HG02571 (cell line): ENCODE measurements around the gene DYNC2LI1.
A peak's percentile ranks its signal among the peaks of the same experiment; 100 is the strongest.
"Not testable (repeated sequence)": the region's sequence is repeated elsewhere in the genome, so short reads cannot be mapped to it uniquely, and the experiment has no call there.

Experiments used
- ATAC-seq: cut with Tn5 transposase; IDR thresholded peaks from one replicate; pipeline ENCODE4 v1.9.1; 2021; ENCODE audit warnings: mild to moderate bottlenecking, moderate library complexity; ENCODE audit not compliant: unreplicated experiment

Gene DYNC2LI1

DNA sequence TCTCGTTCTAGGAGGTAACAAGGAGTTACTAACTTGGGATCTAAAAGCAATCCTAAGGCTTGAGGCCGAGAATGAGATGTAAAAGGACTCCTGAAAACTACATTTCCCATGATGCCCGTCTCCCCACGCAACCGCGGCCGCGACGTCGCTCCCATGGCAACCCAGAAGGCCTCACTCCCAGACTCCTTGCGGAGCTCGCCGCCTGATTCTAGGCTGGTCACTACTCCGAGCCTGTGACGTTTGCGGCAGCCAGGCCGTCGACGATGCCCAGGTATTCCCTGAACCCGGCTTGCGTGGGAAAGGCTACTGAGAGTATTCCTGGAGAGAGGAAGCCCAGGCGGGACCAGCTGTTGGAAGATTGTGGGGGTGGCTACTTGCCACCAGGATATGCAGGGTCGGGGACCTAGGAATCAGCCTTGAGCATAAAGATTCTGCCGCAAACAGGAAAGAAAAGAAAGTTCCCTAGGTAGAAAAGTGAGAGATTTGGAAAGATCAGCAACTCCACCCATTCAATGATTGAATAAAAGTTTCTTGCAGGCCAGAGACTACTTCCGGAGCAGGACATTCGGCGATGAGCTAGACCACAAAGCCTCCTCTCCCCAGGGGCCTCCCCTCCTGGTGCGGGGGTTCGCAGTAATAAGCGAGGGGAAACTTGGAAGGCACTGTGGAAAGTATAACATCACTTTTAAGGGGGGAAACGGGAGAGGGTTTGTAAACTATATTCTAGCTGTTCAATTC lies at the start of gene DYNC2LI1:
TSS of gene DYNC2LI1 (plus strand) at position 164 of the 738 bp plus-strand sequence. CDS start at position 264, 100 bp downstream.
- peak; percentile 100 for ATAC-seq

DNA sequence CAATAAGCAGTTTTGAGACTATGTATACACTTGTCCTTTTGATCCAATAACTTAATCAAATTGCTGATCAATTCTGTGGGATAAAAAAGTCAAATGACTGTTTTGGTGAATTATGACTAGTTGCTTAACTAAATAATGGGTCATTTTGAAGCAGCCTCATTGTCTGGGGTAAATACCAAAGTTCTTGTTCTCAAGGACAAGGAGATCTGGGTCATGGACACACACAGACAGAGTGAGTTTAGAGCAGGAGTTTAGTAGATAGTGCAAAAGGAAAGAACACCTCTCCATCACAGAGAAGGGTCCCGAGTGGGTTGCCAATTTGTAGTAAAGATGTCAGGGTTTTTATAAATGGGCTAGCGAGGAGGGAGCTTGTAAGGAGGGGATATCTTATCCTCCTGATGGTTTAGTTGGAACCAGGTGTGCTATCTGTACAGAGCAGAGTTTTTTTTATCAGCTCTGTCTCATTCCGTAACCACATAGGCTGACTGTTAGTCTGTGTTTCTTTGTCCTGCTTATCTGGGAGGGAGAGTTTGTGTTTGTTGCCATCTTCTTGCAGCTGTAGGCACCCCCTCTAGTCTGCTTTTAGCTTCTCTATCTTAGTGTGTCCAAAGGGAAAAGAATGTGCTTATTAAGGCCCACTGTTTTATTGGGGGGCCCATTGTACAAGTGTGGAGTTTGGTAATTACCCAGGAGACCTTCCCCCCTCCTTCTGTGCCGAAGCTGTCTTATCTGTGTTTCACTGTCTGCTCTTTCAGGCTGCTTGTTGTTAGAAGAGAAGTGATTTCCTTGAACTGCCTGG lies 48.9 kb upstream of the DYNC2LI1 start:
- no peak for ATAC-seq

- ATAC-seq = no peak
Measured at GRCh38 chr2:43725711-43726246, 48.1 kb upstream of the DYNC2LI1 start.

- ATAC-seq = not testable (repeated sequence)
Measured at GRCh38 chr2:43726961-43727633, 46.7 kb upstream of the DYNC2LI1 start.

DNA sequence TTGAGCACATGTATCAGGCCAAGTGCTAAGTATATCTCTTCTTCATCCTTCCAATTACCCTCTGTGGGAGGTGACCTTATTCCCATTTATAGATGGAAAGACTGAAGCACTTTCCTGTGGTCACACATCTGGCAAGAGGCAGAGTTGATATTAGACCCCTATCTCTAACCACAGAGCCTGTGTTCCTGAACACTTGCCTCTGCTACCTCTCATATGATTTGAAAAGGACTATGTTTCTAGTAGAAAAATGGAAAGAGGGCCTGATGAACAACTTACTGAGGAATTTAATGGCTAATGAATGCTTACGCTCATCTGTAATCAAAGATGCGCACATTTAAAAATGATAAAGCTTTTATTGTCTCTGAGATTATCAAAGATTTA lies 46.2 kb upstream of the DYNC2LI1 start:
- ATAC-seq = no peak

- ATAC-seq = no peak
Measured at GRCh38 chr2:43729491-43730174, 44.2 kb upstream of the DYNC2LI1 start.

DNA sequence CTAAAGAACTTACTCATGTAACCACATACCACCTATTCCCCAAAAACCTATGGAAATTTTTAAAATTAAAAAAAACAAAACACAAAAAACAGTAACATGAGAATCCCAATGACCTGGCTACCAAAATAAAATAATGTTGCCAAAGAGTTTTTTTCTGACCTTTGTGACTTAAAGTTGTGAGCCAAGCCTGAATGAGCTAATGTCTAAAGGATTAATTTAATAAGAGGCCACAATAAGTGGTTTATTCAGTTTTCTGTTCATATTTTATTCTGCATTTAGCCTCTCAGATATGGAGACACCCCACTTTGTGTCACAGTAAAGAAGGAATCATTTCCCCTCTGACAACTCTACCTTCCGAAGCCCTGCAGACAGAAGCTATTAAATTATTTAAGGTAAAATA lies 42.6 kb upstream of the DYNC2LI1 start:
- ATAC-seq = no peak

DNA sequence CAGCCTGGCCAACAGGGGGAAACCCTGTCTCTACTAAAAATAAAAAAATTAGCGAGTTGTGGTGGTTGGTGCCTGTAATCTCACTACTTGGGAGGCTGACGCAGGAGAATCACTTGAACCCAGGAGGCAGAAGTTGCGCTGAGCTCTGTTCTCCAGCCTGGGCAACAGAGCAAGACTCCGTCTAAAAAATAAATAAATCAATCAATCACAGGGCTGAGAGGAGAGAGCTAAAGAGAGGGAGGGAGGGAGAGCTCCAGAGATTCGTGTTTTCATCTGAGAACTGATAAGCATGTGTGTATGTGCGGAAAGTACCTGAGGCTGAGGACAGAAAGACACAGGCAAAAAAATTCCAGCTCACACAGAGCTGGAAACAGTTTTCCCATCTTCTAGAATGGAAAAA lies 37.2 kb upstream of the DYNC2LI1 start:
- ATAC-seq = no peak

GRCh38 chr2:43737097-43737854 lies 36.6 kb upstream of the DYNC2LI1 start:
- no peak for ATAC-seq

DNA sequence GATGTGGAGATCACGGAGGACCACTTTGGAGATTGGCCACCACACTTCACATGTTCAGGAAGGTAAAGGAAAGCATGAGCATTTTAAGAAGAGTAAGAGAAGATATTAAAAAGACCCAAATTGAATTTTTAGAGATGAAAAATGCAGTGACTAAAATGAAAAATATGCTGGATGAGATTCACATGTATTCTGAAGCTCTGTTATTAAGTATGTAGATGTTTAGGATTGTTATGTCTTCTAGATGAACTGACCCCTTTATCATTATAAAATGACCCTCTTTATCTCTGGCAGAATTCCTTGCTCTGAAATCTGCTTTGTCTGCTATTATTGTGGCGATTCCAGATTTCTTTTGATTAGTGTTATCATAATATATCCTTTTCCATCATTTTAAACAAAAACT lies 36.0 kb upstream of the DYNC2LI1 start:
- no peak for ATAC-seq

DNA sequence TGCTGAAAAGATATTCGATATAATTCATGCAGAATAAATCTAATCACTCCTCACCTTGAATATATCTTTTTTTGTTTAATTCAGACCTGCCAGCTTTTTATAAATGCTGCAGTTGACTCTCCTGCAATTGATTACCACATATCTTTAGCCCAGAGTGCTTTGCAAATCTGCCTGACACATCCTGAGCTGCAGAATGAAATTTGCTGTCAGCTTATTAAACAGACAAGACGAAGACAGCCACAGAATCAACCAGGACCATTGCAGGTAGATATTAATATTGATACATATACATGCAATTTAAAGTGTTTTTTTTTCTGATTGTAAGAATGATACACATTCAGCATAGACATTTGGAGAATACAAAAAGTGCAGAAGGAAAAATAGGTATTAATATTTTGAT lies 35.6 kb upstream of the DYNC2LI1 start:
- ATAC-seq = no peak

DNA sequence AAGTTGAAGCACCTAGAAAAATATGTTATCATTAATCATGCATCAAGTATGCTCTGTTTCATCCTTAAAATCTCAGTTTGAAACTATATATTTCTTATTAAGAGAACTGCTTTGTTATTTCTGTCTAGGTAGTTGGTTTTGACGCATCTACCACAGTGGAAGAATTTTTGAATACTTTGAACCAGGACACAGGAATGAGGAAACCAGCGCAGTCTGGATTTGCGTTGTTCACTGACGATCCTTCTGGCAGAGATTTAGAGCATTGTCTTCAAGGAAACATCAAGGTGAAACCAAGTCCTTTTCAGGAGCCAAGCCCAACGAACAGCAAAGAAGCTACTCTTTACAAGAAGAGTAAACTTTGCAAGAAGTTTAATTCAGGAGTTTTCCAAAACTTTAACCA lies 30.1 kb upstream of the DYNC2LI1 start:
- ATAC-seq = no peak

GRCh38 chr2:43745457-43745856 lies 28.4 kb upstream of the DYNC2LI1 start:
- no peak for ATAC-seq

GRCh38 chr2:43748333-43748732 lies 25.5 kb upstream of the DYNC2LI1 start:
- ATAC-seq = no peak

DNA sequence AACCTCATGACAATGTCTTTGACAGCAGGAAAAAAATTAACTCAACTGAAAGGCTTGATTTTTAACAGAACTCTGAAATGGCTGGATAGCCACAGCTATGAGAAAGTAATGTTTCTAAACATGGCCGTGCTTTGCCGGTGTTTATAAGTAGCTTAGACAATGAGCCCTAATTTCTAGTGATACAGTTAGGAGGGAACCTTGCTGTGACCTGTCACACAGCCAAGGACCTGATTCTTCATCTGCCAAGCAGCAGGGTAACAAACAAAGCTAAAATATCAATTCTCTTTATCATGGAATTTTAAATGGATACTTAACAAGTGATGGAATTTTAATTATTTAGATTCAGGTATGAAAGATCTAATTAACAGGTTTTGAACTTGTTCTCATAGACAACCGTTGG lies 24.3 kb upstream of the DYNC2LI1 start:
- no peak for ATAC-seq

GRCh38 chr2:43751476-43751990 lies 22.3 kb upstream of the DYNC2LI1 start:
- no peak for ATAC-seq

DNA sequence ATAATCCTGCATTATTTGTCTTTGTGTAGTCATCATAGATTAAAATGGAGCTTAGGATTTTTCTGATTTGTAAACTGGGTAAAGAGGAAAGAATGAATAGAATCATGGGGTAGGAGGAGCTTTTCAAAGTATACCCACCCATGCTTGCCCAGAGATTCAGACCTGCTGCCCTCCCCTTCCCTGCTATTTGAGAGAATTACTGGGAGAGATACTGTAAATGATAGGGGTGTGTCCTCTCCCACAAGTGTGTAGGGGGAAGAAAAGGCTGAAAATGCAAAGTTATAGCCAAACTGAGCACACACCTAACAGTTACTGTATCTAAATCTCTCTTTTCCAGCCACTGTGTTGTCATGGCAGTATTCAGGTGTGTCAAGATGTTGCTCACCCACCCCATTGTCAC lies 21.5 kb upstream of the DYNC2LI1 start:
- ATAC-seq = no peak

- no peak for ATAC-seq
Measured at GRCh38 chr2:43754180-43754579, 19.7 kb upstream of the DYNC2LI1 start.

DNA sequence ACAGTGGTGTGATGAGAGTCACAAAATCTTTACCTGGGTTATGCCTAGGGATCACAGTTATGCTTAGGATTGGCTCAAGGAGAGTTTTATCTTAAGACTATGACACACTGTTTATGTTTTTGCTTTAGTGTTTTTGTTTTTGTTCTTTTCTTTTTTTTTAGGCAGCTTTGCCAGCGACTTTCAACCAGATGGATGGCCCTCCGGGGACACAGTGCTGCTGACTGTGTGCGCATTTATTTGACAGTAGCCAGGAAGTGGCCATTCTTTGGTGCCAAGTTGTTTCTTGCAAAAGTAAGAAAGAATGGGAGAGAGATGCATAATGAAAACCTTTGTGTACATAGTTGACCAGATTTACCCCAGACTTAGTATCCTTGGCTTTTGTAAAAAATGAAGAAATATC lies 15.1 kb upstream of the DYNC2LI1 start:
- ATAC-seq = no peak

GRCh38 chr2:43759195-43759594 lies 14.6 kb upstream of the DYNC2LI1 start:
- ATAC-seq = no peak
